Fibroblast of villous mesenchyme (primary cell): ENCODE measurements around the gene LRP5. TPM values are rescaled to one million over a fixed set of nuclear protein-coding genes. Genes with fewer than 3 reads are reported as not detected.
"Not testable (repeated sequence)": the region's sequence is repeated elsewhere in the genome, so short reads cannot be mapped to it uniquely, and the experiment has no call there.

Experiments
- DNase-seq: peaks from one replicate; pipeline ENCODE4 v3.0.0-alpha.2; 2010; ENCODE audit warnings: low read depth
- H3K4me3 ChIP-seq: 2 replicates; pipeline ENCODE4 v1.5.1; 2011; ENCODE audit warnings: low read depth, mild to moderate bottlenecking, low read length
- CTCF ChIP-seq: IDR thresholded peaks from 2 replicates; pipeline ENCODE4 v1.5.1; 2012; ENCODE audit warnings: low read depth, mild to moderate bottlenecking, low read length; ENCODE audit not compliant: insufficient read depth
- total RNA-seq: library from RNA; depleted of rRNA; stranded (reverse); fragments of >200 nt; gene quantifications from 2 replicates; pipeline ENCODE4 v1.2.3, GENCODE V29; 2012

LRP5 gene
- total RNA-seq, 1 donor, result 31.5 TPM

- peak; percentile 37 for DNase-seq
- H3K4me3 ChIP-seq, result no peak overlapping the region
- no peak for TF ChIP-seq CTCF
Measured at GRCh38 chr11:68441466-68442230, 129.3 kb downstream of the LRP5 start.

GRCh38 chr11:68442433-68442832 lies 130.0 kb downstream of the LRP5 start:
- DNase-seq, result no peak

GRCh38 chr11:68444566-68444965 lies 132.2 kb downstream of the LRP5 start:
- no peak overlapping the region for H3K4me3 ChIP-seq
- TF ChIP-seq CTCF, result no peak
- no peak for DNase-seq

More at GRCh38 chr11:68442433-68442832, 130.0 kb downstream of the LRP5 start:
- H3K4me3 ChIP-seq, result no peak overlapping the region
- TF ChIP-seq CTCF, result no peak

GRCh38 chr11:68445531-68446035 lies 133.2 kb downstream of the LRP5 start:
- DNase-seq, result no peak
- no peak overlapping the region for H3K4me3 ChIP-seq
- no peak for TF ChIP-seq CTCF

- TF ChIP-seq CTCF, result no peak
- no peak for DNase-seq
- H3K4me3 ChIP-seq, result no peak overlapping the region
Measured at GRCh38 chr11:68446046-68446725, 133.8 kb downstream of the LRP5 start.

- peak; percentile 65 for DNase-seq
- no peak overlapping the region for H3K4me3 ChIP-seq
- peak; percentile 84 for TF ChIP-seq CTCF
Measured at GRCh38 chr11:68447015-68447801, 134.8 kb downstream of the LRP5 start.

GRCh38 chr11:68447914-68448313 lies 135.5 kb downstream of the LRP5 start:
- not testable (repeated sequence) for H3K4me3 ChIP-seq, DNase-seq
